Sigmoid colon (tissue), 4 donors: ENCODE measurements around the gene UCN2.

Experiments used
- EP300 ChIP-seq, 4 donors: sonication (generic); formaldehyde crosslinking; IDR thresholded peaks; one replicate each; pipeline ENCODE4 v1.6.1; 2017; ENCODE audit warnings: antibody characterized with exemption in 4 of 4
- POLR2A ChIP-seq, 2 donors: fragments of 450-650 bp; IDR thresholded peaks; one replicate each; pipeline ENCODE4 v1.6.1; 2016; ENCODE audit warnings: antibody characterized with exemption in 2 of 2, mild to moderate bottlenecking in 2 of 2, moderate library complexity in 2 of 2
- POLR2AphosphoS5 ChIP-seq, 4 donors: sonication (generic); formaldehyde crosslinking; IDR thresholded peaks; one replicate each; pipeline ENCODE4 v1.6.1; 2017; ENCODE audit warnings: antibody characterized with exemption in 4 of 4
- TF ChIP-seq, protein P1 (sequence below), 4 experiments: fragments of 450-650 bp in 3 of 4; fragments of 200-600 bp in 1 of 4; IDR thresholded peaks; one replicate each; pipeline ENCODE4 v1.5.1; 2016 to 2019; ENCODE audit warnings: antibody characterized with exemption in 4 of 4, mild to moderate bottlenecking in 3 of 4, moderate library complexity in 2 of 4

DNA sequence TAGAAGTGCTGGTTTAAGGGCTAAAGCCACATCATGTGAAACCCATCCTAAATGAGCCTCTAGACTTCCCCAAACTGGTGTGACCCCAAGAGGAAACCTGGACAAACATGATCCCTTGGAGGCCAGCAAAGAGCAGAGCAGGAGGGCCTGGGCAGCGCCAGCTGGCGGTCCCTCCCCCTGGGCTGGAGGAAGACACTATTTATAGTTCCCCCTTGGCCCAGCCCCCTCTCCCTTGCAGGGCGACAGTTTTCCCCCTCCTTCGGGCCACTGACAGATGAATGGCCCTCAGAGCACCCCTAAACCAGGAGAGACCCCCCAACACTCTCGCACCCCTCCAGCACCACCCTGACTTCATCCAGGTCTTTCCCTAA, 2.9 kb downstream of the UCN2 start:
- TF ChIP-seq, protein P1, sequence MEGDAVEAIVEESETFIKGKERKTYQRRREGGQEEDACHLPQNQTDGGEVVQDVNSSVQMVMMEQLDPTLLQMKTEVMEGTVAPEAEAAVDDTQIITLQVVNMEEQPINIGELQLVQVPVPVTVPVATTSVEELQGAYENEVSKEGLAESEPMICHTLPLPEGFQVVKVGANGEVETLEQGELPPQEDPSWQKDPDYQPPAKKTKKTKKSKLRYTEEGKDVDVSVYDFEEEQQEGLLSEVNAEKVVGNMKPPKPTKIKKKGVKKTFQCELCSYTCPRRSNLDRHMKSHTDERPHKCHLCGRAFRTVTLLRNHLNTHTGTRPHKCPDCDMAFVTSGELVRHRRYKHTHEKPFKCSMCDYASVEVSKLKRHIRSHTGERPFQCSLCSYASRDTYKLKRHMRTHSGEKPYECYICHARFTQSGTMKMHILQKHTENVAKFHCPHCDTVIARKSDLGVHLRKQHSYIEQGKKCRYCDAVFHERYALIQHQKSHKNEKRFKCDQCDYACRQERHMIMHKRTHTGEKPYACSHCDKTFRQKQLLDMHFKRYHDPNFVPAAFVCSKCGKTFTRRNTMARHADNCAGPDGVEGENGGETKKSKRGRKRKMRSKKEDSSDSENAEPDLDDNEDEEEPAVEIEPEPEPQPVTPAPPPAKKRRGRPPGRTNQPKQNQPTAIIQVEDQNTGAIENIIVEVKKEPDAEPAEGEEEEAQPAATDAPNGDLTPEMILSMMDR (IDR thresholded peaks at IDR 0.05), result no peak
- no peak for TF ChIP-seq POLR2AphosphoS5 (IDR thresholded peaks at IDR 0.05)
- TF ChIP-seq POLR2A (IDR thresholded peaks at IDR 0.05), result no peak
- no peak for TF ChIP-seq EP300 (IDR thresholded peaks at IDR 0.05)
